Measurements from ENCODE around the gene BSND.

DNA sequence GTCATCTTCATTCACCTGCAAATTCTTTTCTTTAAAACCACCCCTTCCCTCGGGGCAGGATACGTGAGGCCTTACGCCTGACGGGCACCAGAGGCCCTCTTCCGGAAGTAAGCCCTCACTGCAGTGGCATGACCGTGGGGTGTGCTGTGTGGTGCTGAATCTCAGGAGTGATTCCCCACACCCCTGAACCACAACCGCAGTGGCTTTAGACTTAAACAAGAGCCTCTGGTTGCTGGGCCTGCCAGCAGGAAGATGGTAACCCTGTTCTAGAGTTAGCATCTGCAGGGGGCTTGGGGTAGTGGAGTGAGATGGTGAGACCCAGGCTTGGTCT lies 12.1 kb downstream of the BSND start:
- TF ChIP-seq, protein P1, sequence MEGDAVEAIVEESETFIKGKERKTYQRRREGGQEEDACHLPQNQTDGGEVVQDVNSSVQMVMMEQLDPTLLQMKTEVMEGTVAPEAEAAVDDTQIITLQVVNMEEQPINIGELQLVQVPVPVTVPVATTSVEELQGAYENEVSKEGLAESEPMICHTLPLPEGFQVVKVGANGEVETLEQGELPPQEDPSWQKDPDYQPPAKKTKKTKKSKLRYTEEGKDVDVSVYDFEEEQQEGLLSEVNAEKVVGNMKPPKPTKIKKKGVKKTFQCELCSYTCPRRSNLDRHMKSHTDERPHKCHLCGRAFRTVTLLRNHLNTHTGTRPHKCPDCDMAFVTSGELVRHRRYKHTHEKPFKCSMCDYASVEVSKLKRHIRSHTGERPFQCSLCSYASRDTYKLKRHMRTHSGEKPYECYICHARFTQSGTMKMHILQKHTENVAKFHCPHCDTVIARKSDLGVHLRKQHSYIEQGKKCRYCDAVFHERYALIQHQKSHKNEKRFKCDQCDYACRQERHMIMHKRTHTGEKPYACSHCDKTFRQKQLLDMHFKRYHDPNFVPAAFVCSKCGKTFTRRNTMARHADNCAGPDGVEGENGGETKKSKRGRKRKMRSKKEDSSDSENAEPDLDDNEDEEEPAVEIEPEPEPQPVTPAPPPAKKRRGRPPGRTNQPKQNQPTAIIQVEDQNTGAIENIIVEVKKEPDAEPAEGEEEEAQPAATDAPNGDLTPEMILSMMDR (IDR thresholded peaks at IDR 0.05) = no peak
- no peak for TF ChIP-seq POLR2A (IDR thresholded peaks at IDR 0.05)
